BLaER1 treated with 17β-estradiol and CSF1 and Interleukin-3, amounts not matched to agents 10 nM and 100 nM (cell line): ENCODE results near the gene C3.

ENCODE experiments used
- H3K27ac ChIP-seq, 11 experiments: shearing (Covaris generic); formaldehyde crosslinking; 2 replicates each; pipeline ENCODE4 v1.8.1; 2022
- H3K27me3 ChIP-seq, 11 experiments: shearing (Covaris generic); formaldehyde crosslinking; 2 replicates each; pipeline ENCODE4 v1.8.1; 2022
- H3K36me3 ChIP-seq, 11 experiments: shearing (Covaris generic); formaldehyde crosslinking; 2 replicates each; pipeline ENCODE4 v1.8.1; 2022
- H3K4me1 ChIP-seq, 10 experiments: shearing (Covaris generic); formaldehyde crosslinking; 2 replicates each; pipeline ENCODE4 v1.8.1; 2022
- H3K4me2 ChIP-seq, 11 experiments: shearing (Covaris generic); formaldehyde crosslinking; 2 replicates each; pipeline ENCODE4 v1.8.1; 2022
- H3K4me3 ChIP-seq, 10 experiments: shearing (Covaris generic); formaldehyde crosslinking; 2 replicates each; pipeline ENCODE4 v1.8.1; 2022
- H3K9ac ChIP-seq, 11 experiments: shearing (Covaris generic); formaldehyde crosslinking; 2 replicates each; pipeline ENCODE4 v1.8.1; 2022
- H3K9me3 ChIP-seq, 11 experiments: shearing (Covaris generic); formaldehyde crosslinking; replicated peaks in 1 of 11; 2 replicates each; pipeline ENCODE4 v1.8.1; 2022
- H4K20me1 ChIP-seq, 11 experiments: shearing (Covaris generic); formaldehyde crosslinking; 2 replicates each; pipeline ENCODE4 v1.8.1; 2022
- Cebpa-rat ChIP-seq, 11 experiments: shearing (Covaris generic); IDR thresholded peaks; 2 replicates each; pipeline ENCODE4 v1.8.1; 2022

The C3 gene

GRCh38 chr19:6714749-6715555 lies 5.5 kb downstream of the C3 start:
- Histone ChIP-seq H3K4me3 (no peak overlapping the region), H3K4me1 (peaks cover under 1 to 14% (median 9%) of the 10 kb centered on the region in 10 experiments; a peak in 18 of 20 replicates), H3K27me3 (peaks cover 21 to 33% (median 25%) of the 10 kb centered on the region in 11 experiments), H3K9ac (no peak overlapping the region), H3K4me2 (no peak overlapping the region), H3K27ac (no peak overlapping the region), H3K36me3 (peaks cover 0 to 66% (median 10%) of the 10 kb centered on the region in 11 experiments; a peak in 12 of 22 replicates), H4K20me1 (peaks cover 0 to 68% (median 0%) of the 10 kb centered on the region in 11 experiments; a peak in 7 of 22 replicates), H3K9me3 (no peaks in the 10 kb centered on the region)
- no peak for TF ChIP-seq Cebpa-rat (IDR thresholded peaks at IDR 0.05)

DNA sequence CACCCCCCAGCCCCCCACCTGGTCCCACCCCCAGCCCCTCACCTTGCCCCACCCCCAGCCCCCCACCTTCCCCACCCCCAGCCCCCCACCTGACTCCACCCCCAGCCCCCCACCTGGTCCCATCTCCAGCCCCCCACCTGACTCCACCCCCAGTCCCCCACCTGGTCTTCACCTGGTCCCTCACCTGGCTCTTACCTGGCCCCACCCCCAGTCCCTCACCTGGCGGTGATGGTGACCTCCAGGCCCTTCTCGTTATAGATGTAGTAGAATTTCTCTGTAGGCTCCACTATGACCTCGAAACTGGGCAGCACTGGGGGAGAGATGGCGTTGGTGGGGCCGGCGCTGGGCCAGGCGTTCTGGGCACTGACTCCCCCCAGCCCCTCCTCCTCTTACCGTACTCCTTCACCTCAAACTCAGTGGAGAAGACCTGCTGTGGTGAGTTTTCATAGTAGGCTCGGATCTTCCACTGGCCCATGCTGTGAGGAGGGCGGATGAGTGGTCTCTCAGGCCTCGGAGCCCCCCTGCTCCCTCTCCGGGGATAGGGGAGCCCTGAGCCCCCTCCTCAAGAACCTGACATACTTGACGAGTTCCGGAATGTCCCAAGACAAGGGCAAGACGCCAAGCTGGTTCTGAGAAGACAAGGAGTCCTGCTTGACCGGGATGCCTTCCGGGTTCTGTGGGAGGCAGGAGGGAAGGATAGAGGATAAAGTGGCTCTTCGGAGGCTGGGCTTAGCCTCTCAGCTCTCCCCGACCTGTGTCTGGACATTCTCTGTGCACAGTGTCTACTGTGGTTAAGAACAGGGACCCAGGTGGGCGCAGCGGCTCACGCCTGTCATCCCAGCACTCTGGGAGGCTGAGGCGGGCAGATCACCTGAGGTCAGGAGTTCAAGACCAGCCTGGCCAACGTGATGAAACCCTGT lies 6.4 kb downstream of the C3 start:
- TF ChIP-seq Cebpa-rat (IDR thresholded peaks at IDR 0.05) = no peak
- Histone ChIP-seq H3K9ac (no peak overlapping the region), H3K4me1 (peaks cover 0 to 5% (median under 1%) of the 10 kb centered on the region in 10 experiments; a peak in 7 of 20 replicates), H3K36me3 (peaks cover 0 to 64% (median 10%) of the 10 kb centered on the region in 11 experiments; a peak in 12 of 22 replicates), H3K9me3 (no peaks in the 10 kb centered on the region), H3K4me2 (no peak overlapping the region), H3K27me3 (peaks cover 21 to 42% (median 34%) of the 10 kb centered on the region in 11 experiments), H4K20me1 (peaks cover 0 to 75% (median 0%) of the 10 kb centered on the region in 11 experiments; a peak in 7 of 22 replicates), H3K27ac (no peak overlapping the region), H3K4me3 (no peak overlapping the region)

GRCh38 chr19:6712692-6713670 lies 7.5 kb downstream of the C3 start:
- Histone ChIP-seq H3K4me2 (no peak overlapping the region), H3K27ac (no peak overlapping the region)

GRCh38 chr19:6712231-6712630 lies 8.2 kb downstream of the C3 start:
- Histone ChIP-seq H3K4me1 (no peaks in the 10 kb centered on the region; a peak in 1 of 20 replicates), H3K27ac (no peak overlapping the region), H3K36me3 (peaks cover 0 to 62% (median 0%) of the 10 kb centered on the region in 11 experiments; a peak in 10 of 22 replicates), H4K20me1 (peaks cover 0 to 85% (median 0%) of the 10 kb centered on the region in 11 experiments; a peak in 8 of 22 replicates), H3K9me3 (no peaks in the 10 kb centered on the region), H3K4me2 (no peak overlapping the region), H3K9ac (no peak overlapping the region), H3K27me3 (peaks cover 21 to 58% (median 47%) of the 10 kb centered on the region in 11 experiments), H3K4me3 (no peak overlapping the region)
- TF ChIP-seq Cebpa-rat (IDR thresholded peaks at IDR 0.05) = no peak

More at GRCh38 chr19:6712692-6713670, 7.5 kb downstream of the C3 start:
- H3K27me3 ChIP-seq = peaks cover 21 to 52% (median 44%) of the 10 kb centered on the region in 11 experiments
- no peaks in the 10 kb centered on the region; a peak in 1 of 20 replicates for H3K4me1 ChIP-seq
- H3K9me3 ChIP-seq = no peaks in the 10 kb centered on the region
- H3K36me3 ChIP-seq = peaks cover 0 to 63% (median 6%) of the 10 kb centered on the region in 11 experiments; a peak in 12 of 22 replicates
- no peak overlapping the region for H3K9ac ChIP-seq
- no peak overlapping the region for H3K4me3 ChIP-seq
- no peak for TF ChIP-seq Cebpa-rat (IDR thresholded peaks at IDR 0.05)
- peaks cover 0 to 80% (median 0%) of the 10 kb centered on the region in 11 experiments; a peak in 7 of 22 replicates for H4K20me1 ChIP-seq

DNA sequence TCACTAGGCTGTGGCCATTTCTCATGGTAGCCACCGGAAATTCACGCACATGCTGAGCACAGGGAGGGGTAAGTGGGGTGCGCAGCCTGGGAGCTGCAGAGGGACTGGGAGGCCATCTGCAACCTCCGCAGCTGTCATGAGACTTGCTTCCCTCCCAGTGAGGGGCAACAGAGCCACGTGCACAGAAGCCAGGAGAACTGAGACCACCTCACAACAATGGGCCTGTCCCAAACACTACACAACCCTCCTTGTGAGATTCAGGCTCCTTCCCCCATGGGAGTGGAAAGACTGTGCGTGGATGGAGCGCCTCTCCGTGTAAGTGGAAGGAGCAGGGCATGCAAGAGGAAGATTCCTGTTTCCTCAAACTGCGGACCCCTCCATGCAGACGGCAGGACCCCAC lies 8.8 kb downstream of the C3 start:
- H3K9ac ChIP-seq = no peak overlapping the region
- H3K9me3 ChIP-seq = no peaks in the 10 kb centered on the region
- no peaks in the 10 kb centered on the region for H3K4me1 ChIP-seq
- TF ChIP-seq Cebpa-rat (IDR thresholded peaks at IDR 0.05) = no peak
- peaks cover 0 to 83% (median 0%) of the 10 kb centered on the region in 11 experiments; a peak in 8 of 22 replicates for H4K20me1 ChIP-seq
- peaks cover 21 to 58% (median 47%) of the 10 kb centered on the region in 11 experiments for H3K27me3 ChIP-seq
- no peak overlapping the region for H3K4me3 ChIP-seq
- H3K36me3 ChIP-seq = peaks cover 0 to 61% (median 0%) of the 10 kb centered on the region in 11 experiments; a peak in 10 of 22 replicates
- H3K27ac ChIP-seq = no peak overlapping the region
- no peak overlapping the region for H3K4me2 ChIP-seq

GRCh38 chr19:6711078-6711361 lies 9.4 kb downstream of the C3 start:
- Histone ChIP-seq H3K36me3 (peaks cover 0 to 67% (median 0%) of the 10 kb centered on the region in 11 experiments; a peak in 10 of 22 replicates), H3K9me3 (no peaks in the 10 kb centered on the region), H3K9ac (no peak overlapping the region), H3K27ac (no peak overlapping the region), H3K4me3 (no peak overlapping the region), H3K4me1 (no peaks in the 10 kb centered on the region), H4K20me1 (peaks cover 0 to 85% (median 0%) of the 10 kb centered on the region in 11 experiments; a peak in 8 of 22 replicates), H3K27me3 (peaks cover 21 to 58% (median 47%) of the 10 kb centered on the region in 11 experiments), H3K4me2 (no peak overlapping the region)
- no peak for TF ChIP-seq Cebpa-rat (IDR thresholded peaks at IDR 0.05)

- no peak for TF ChIP-seq Cebpa-rat (IDR thresholded peaks at IDR 0.05)
Measured at GRCh38 chr19:6710273-6711077, 10.0 kb downstream of the C3 start.

More at GRCh38 chr19:6710273-6711077, 10.0 kb downstream of the C3 start:
- H3K36me3 ChIP-seq = peaks cover 0 to 72% (median 0%) of the 10 kb centered on the region in 11 experiments; a peak in 10 of 22 replicates
- no peaks in the 10 kb centered on the region for H3K9me3 ChIP-seq
- peaks cover 0 to 87% (median 0%) of the 10 kb centered on the region in 11 experiments; a peak in 8 of 22 replicates for H4K20me1 ChIP-seq
- H3K4me2 ChIP-seq = no peak overlapping the region
- no peak overlapping the region for H3K4me3 ChIP-seq
- peaks cover 21 to 58% (median 47%) of the 10 kb centered on the region in 11 experiments for H3K27me3 ChIP-seq
- no peaks in the 10 kb centered on the region for H3K4me1 ChIP-seq
- H3K27ac ChIP-seq = no peak overlapping the region
- H3K9ac ChIP-seq = no peak overlapping the region
